Large intestine (tissue), 3 donors: ENCODE results near the gene HSD11B1. TPM values are rescaled to one million over a fixed set of nuclear protein-coding genes. Genes with fewer than 3 reads are reported as not detected.
"Not testable (repeated sequence)": the region's sequence is repeated elsewhere in the genome, so short reads cannot be mapped to it uniquely, and the experiment has no call there.

Experiments used
- DNase-seq, 2 donors: peaks; one replicate each; pipeline versions ENCODE4 v3.0.0 to v3.0.0-alpha.2; 2013
- H3K27ac ChIP-seq: one replicate; pipeline ENCODE4 v1.5.1; 2013; ENCODE audit warnings: low read length
- H3K27me3 ChIP-seq: 2 replicates; pipeline ENCODE4 v1.6.1; 2013; ENCODE audit warnings: low read length; ENCODE audit not compliant: control insufficient read depth, insufficient read depth
- H3K36me3 ChIP-seq: 2 replicates; pipeline ENCODE4 v1.6.1; 2013; ENCODE audit warnings: low read length; ENCODE audit not compliant: control insufficient read depth, insufficient read depth
- H3K4me1 ChIP-seq: one replicate; pipeline ENCODE4 v1.6.1; 2013; ENCODE audit warnings: low read length; ENCODE audit not compliant: control insufficient read depth, insufficient read depth
- H3K4me3 ChIP-seq: one replicate; pipeline ENCODE4 v1.5.1; 2013; ENCODE audit warnings: low read length
- H3K9me3 ChIP-seq: one replicate; pipeline ENCODE4 v1.6.1; 2013; ENCODE audit warnings: mild to moderate bottlenecking, low read depth, low read length, moderate library complexity; ENCODE audit not compliant: control insufficient read depth
- WGBS: methylation state at CpG from one replicate; pipeline ENCODE4 v1.1.5; 2013; ENCODE audit warnings: low lambda C conversion rate; ENCODE audit not compliant: insufficient coverage; 5-methylcytosine and 5-hydroxymethylcytosine counted together
- polyA plus RNA-seq: library from polyadenylated mRNA; unstranded; fragments of 120-200 nt; gene quantifications from one replicate; pipeline ENCODE4 v1.2.1, GENCODE V29; 2013

Gene HSD11B1
- polyA plus RNA-seq, 1 donor, result 0.31 TPM

GRCh38 chr1:209691237-209691636 lies 13.4 kb upstream of the HSD11B1 start:
- Histone ChIP-seq H3K4me1 (peaks cover 8% of the 10 kb centered on the region), H3K27ac (no peak overlapping the region)
- 80% methylated on average over 1 of the region's 3 CpGs for WGBS

GRCh38 chr1:209692296-209692695 lies 12.3 kb upstream of the HSD11B1 start:
- H3K36me3 ChIP-seq, result no peaks in the 10 kb centered on the region
- no peaks in the 10 kb centered on the region for H3K27me3 ChIP-seq
- H3K4me1 ChIP-seq, result peaks cover 8% of the 10 kb centered on the region
- H3K27ac ChIP-seq, result no peak overlapping the region
- DNase-seq, result no peak
- no CpG with 5 or more reads among the region's 4 CpGs for WGBS
- no peaks in the 10 kb centered on the region for H3K9me3 ChIP-seq
- no peak overlapping the region for H3K4me3 ChIP-seq

More at GRCh38 chr1:209691237-209691636, 13.4 kb upstream of the HSD11B1 start:
- Histone ChIP-seq H3K27me3 (no peaks in the 10 kb centered on the region), H3K36me3 (no peaks in the 10 kb centered on the region), H3K9me3 (no peaks in the 10 kb centered on the region), H3K4me3 (no peak overlapping the region)
- no peak for DNase-seq

GRCh38 chr1:209692745-209693504 lies 11.7 kb upstream of the HSD11B1 start:
- Histone ChIP-seq H3K9me3 (no peaks in the 10 kb centered on the region), H3K27me3 (no peaks in the 10 kb centered on the region), H3K27ac (no peak overlapping the region), H3K4me1 (peaks cover 8% of the 10 kb centered on the region), H3K36me3 (no peaks in the 10 kb centered on the region), H3K4me3 (no peak overlapping the region)
- peak; percentile 57 to 64 for DNase-seq
- no CpG with 5 or more reads among the region's 3 CpGs for WGBS

- no peaks in the 10 kb centered on the region for H3K9me3 ChIP-seq
- H3K4me3 ChIP-seq, result no peak overlapping the region
- no peaks in the 10 kb centered on the region for H3K27me3 ChIP-seq
- no peaks in the 10 kb centered on the region for H3K36me3 ChIP-seq
- peaks cover 3% of the 10 kb centered on the region for H3K4me1 ChIP-seq
- no peak overlapping the region for H3K27ac ChIP-seq
- DNase-seq, result no peak
Measured at GRCh38 chr1:209696673-209697072, 8.0 kb upstream of the HSD11B1 start.

GRCh38 chr1:209697126-209697525 lies 7.5 kb upstream of the HSD11B1 start:
- Histone ChIP-seq H3K9me3 (no peaks in the 10 kb centered on the region), H3K27ac (no peak overlapping the region), H3K27me3 (no peaks in the 10 kb centered on the region), H3K36me3 (no peaks in the 10 kb centered on the region), H3K4me3 (no peak overlapping the region), H3K4me1 (peaks cover 3% of the 10 kb centered on the region)
- DNase-seq, result no peak
- 85% methylated on average over 2 of the region's 3 CpGs for WGBS

- not testable (repeated sequence) for H3K4me1 ChIP-seq, H3K9me3 ChIP-seq, H3K27ac ChIP-seq, H3K27me3 ChIP-seq, H3K4me3 ChIP-seq, H3K36me3 ChIP-seq, DNase-seq
Measured at GRCh38 chr1:209700686-209701085, 4.0 kb upstream of the HSD11B1 start.

- DNase-seq, result no peak
- Histone ChIP-seq H3K9me3 (no peaks in the 10 kb centered on the region), H3K4me3 (no peak overlapping the region), H3K36me3 (no peaks in the 10 kb centered on the region), H3K27me3 (peaks cover 3% of the 10 kb centered on the region), H3K27ac (no peak overlapping the region), H3K4me1 (no peaks in the 10 kb centered on the region)
- WGBS, result 86% methylated on average over 1 of the region's 1 CpG
Measured at GRCh38 chr1:209702832-209703231, 1.8 kb upstream of the HSD11B1 start.

GRCh38 chr1:209703834-209704504 lies 677 bp upstream of the HSD11B1 start:
- 86% methylated on average over 5 of the region's 6 CpGs for WGBS
- peaks cover 3% of the 10 kb centered on the region for H3K27me3 ChIP-seq
- no peak overlapping the region for H3K27ac ChIP-seq
- H3K4me3 ChIP-seq, result no peak overlapping the region
- no peaks in the 10 kb centered on the region for H3K9me3 ChIP-seq
- no peak for DNase-seq
- no peaks in the 10 kb centered on the region for H3K4me1 ChIP-seq
- H3K36me3 ChIP-seq, result no peaks in the 10 kb centered on the region

- H3K4me3 ChIP-seq, result no peak overlapping the region
- H3K9me3 ChIP-seq, result no peaks in the 10 kb centered on the region
- peaks cover 3% of the 10 kb centered on the region for H3K27me3 ChIP-seq
- no peaks in the 10 kb centered on the region for H3K4me1 ChIP-seq
- H3K36me3 ChIP-seq, result no peaks in the 10 kb centered on the region
- WGBS, result no CpG with 5 or more reads among the region's 2 CpGs
- no peak overlapping the region for H3K27ac ChIP-seq
- no peak for DNase-seq
Measured at GRCh38 chr1:209705033-209705598, 470 bp downstream of the HSD11B1 start.

GRCh38 chr1:209706622-209707021 lies 2.0 kb downstream of the HSD11B1 start:
- Histone ChIP-seq H3K4me1 (no peaks in the 10 kb centered on the region), H3K27me3 (peaks cover 5% of the 10 kb centered on the region), H3K9me3 (no peaks in the 10 kb centered on the region), H3K27ac (no peak overlapping the region), H3K4me3 (no peak overlapping the region), H3K36me3 (no peaks in the 10 kb centered on the region)
- DNase-seq, result no peak
- no CpG with 5 or more reads among the region's 3 CpGs for WGBS
